SW480 (cell line): Measurements from ENCODE around the gene POU2F3.

Experiments
- DNase-seq: peaks from one replicate; pipeline ENCODE4 v3.0.0-alpha.2; 2016; ENCODE audit warnings: low spot score

The POU2F3 gene

GRCh38 chr11:120239713-120240640 lies at the start of gene POU2F3:
TSS of gene POU2F3 (plus strand) at chr11:120240140. CDS start at chr11:120240344, 204 bp downstream.
- DNase-seq, result no peak

- no peak for DNase-seq
These were observed 48.9 kb upstream of the POU2F3 start for GRCh38 chr11:120191058-120191457.

DNA sequence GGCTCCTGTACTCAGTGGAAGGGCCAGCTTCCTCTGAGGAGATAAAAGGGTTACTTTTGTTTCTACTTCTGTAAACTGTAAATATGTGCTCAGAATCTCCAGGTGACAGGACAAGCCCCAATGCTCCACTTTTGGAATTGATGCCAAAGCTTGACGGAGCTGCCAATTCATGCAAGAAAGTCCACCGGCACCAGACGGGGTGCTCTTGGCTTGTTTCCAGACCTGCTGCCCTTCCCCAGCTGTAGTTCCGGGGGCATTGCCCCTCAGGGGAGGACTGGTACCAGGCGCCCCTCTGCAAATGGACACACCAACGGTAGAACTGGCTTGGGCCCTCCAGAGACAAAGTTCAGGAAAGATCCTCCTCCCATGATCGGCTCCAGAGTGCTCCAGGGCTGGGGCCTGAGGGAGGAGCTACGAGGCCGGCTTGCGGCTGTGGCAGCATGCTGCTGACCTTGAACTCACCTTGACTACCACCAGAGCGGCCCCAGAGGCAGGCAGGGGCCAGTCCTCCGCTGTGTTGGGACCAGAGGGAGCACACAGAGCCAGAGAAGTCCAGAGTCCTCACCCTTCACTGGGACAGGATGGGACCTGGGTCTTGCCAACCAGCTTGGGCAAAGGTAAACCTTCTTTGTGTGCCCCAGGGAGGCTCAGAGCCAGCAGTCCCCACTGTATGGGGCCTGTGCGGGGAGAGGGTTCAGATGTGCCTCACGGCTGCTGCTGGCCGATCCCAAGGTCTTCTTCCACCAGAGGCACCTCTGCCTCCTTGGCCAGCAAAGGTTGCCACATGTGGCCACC lies 46.9 kb upstream of the POU2F3 start:
- DNase-seq, result no peak

DNA sequence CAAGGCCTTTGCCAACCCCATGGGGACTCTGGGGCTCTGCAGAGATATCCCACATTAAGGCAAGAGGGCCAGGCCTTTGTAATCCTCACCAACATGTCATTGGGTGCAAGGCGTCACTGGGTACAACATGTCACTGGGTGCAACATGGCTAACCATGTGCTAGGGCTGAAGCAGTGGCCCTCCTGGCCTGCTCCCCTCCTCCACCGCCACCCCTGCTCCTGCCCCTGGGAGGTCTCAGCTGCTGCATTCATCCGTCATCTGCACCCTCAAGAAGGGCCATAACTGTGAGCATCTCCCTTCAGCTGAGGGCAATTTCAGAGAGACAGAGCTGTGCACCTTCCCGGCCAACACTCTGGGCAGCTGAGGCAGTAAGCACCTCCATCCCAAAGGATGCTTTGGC lies 45.8 kb upstream of the POU2F3 start:
- no peak for DNase-seq

DNA sequence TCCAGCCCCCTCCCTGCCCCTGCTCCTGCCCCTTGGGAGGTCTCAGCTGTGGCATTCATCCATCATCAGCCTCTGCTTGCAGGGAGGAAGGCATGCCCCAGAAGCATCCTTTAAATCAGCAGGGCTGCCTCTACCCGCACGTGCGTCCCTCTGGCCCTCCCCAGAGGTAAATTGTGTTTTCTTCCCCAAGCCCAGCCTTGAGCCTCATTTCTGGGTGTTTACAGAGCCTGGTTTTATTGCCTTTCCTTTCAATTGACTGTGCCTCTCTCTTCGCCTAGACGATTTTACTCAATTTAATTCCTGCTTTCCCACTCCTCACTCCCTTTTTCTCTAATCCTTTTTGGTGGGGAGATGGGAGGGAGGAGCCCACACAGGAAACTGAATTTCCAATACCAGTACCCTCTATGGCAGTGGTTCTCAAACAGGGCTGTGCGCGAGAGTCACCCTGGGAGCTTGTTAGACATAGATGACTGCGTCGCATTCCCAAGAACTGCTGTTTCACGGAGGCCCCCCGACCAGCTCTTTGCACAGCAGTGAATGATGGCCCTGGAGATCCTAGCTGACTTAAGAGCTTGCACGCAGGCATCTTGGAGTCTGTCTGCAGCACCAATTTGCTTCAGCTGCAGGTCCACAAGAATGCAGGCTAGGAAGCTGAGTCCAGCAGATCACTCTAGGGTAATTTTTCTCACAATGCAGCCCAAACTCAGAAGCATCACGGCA lies 44.2 kb upstream of the POU2F3 start:
- DNase-seq, result no peak

GRCh38 chr11:120196826-120197225 lies 43.1 kb upstream of the POU2F3 start:
- DNase-seq, result no peak

GRCh38 chr11:120197251-120197891 lies 42.6 kb upstream of the POU2F3 start:
- DNase-seq, result no peak

- DNase-seq, result no peak
These were observed 42.0 kb upstream of the POU2F3 start for GRCh38 chr11:120197977-120198376.

GRCh38 chr11:120198403-120198786 lies 41.5 kb upstream of the POU2F3 start:
- DNase-seq, result no peak

DNA sequence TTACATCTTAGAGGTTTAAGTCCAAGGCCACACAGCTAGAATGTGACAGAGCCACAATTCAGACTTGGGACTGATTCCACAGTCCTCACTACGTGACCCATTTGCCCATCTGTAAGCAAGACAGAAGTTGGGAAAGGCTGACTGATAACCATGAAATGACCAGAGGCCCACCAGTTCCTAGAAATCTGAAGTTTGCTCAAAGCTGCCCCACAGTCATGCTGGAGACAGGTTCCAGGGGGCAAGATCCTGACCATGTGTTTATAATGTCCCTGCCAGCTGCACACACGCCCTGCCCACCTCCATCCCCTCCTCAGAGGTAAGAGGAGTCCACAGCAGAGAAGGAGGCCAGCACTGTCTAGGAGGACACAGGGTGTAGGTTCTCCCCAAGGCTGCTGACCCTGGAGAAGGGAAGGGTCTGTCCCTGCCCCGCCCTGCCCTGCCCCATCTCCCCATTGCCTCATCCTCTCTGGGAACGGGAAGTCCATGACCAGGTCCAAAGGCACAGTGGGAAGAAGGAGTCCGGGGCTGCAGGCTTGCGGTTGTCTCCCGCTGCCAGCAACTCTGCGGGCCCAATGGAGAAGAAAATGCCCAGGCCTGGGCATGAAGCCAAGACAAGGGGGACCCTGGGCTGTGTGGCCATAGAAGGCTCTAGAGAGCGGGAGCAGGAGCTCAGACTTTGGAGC lies 41.0 kb upstream of the POU2F3 start:
- no peak for DNase-seq

DNA sequence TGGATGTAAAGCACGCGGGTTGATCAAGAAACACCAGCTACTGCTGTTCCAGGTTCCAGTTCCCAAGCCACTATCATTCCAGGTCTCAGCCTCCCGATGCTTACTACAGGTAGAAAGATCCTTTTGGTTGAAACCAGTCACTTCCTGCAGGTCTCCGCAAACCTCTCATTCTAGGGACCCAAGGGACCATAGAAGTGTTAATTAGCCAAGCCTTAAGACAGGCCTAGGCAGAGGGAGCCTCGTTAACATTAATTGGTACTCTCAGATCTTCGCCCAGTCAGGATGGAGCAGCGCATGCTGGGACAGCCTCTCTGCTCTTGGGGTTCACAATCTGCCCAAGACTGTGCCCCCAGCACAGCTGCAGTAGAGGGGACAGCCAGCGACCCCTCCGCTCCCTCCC lies 40.3 kb upstream of the POU2F3 start:
- DNase-seq, result no peak

DNA sequence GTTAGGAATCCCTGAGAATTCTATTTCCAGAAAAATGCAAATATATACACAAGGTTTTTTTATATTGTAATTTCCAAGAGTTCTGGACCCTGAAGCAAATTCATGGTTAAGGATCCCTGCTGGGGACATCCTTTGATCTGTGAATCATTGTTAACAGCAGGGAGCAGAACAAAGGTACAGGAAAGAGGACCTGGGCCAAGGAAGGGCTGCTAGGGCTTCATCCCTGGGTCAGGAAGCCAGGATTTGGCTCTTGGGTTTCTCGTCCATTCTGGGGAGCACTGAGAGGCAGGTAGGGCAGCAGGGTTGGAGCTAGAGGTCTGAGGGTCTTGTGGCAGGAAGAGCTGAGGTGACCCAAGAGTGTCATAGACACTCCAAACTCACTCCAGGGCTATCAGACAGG lies 39.3 kb upstream of the POU2F3 start:
- DNase-seq, result peak; percentile 18

- no peak for DNase-seq
These were observed 38.3 kb upstream of the POU2F3 start for GRCh38 chr11:120201653-120202052.

DNA sequence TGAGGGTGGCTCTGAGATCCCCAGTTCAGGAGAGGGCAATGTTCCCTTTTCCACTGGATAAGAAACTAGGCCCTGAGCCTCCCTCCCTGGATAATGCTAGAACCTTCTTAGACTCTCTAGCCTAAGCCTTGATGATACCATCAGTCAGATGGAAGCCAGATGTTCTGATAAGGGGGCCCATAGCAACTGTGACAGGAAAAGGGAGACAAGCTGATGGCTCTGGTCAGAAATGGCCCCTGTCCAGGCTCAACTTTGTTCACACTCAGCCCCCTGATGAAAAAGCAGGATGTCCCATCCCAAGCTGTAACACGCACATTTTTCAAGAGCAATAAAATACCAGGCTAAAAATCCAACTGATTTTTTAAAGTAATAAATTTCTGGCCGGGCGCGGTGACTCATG lies 36.3 kb upstream of the POU2F3 start:
- no peak for DNase-seq

- no peak for DNase-seq
These were observed 34.3 kb upstream of the POU2F3 start for GRCh38 chr11:120205596-120206161.

- no peak for DNase-seq
These were observed 32.4 kb upstream of the POU2F3 start for GRCh38 chr11:120207512-120207911.

DNA sequence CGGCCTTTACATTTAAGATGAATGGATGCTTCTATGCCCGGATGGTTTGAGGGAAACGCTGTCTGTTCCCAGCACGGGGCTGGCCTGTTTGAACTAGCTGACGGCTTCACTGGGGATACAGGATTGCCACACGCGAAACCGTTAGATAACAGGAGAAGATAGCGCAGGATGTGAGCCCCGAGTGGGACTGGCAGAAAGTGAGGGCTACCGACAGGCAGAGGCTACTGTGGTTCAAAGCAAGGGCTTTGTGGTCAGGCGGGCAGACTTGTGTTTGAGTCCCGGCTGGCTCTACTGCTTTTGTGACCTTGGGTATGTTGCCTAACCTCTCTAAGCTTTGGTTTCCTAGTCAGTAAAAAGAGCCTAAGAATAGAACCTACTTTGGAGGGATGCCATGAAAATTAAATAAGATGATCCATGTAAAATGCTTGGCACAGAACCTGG lies 31.9 kb upstream of the POU2F3 start:
- no peak for DNase-seq

GRCh38 chr11:120208777-120209176 lies 31.2 kb upstream of the POU2F3 start:
- DNase-seq, result peak; percentile 84

GRCh38 chr11:120209746-120210625 lies 30.0 kb upstream of the POU2F3 start:
- DNase-seq, result no peak
